Measurements from ENCODE around the gene PEX26.

GRCh38 chr22:18154821-18155390 is 77.1 kb downstream of the PEX26 start:
- no peak for TF ChIP-seq CTCF (conservative IDR thresholded peaks at IDR 0.05; ENCODE audit: low read depth, low read length)
- no peak for TF ChIP-seq EZH2 (IDR thresholded peaks at IDR 0.05; ENCODE audit: low read length, unreplicated experiment)

Data from PC-3 (cell line).